ENCODE data around the gene CLCA2. TPM values are rescaled to one million over a fixed set of nuclear protein-coding genes. Genes with fewer than 3 reads are reported as not detected.

Gene CLCA2
- total RNA-seq, 1 donor from 2014 or later: not detected

GRCh38 chr1:86472152-86472551 is 48.2 kb downstream of the CLCA2 start:
- no peak for DNase-seq (ENCODE audit: low read depth in 2 of 2)

- no peak for DNase-seq (ENCODE audit: low read depth in 2 of 2)
Measured at GRCh38 chr1:86472767-86473166, 48.8 kb downstream of the CLCA2 start.

DNA sequence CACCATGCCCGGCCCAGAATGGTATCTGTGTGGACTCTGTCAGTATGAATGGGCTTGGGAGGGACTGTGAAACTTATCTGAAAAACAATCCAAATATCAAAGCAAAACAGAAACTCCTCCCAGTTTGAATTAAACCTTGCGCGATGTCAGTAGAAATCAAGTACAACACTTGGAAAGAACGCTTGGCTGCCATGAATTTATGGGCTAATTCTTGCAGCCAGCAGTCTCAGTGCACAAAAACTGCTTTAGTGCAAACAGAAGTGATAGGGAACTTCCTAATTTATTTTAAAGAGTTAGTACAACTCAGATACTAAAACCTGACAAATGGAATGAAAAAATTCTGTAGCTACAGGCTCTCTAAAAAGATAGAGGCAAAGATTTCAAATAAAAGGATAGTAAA is 53.3 kb downstream of the CLCA2 start:
- DNase-seq (ENCODE audit: low read depth in 2 of 2): no peak

DNA sequence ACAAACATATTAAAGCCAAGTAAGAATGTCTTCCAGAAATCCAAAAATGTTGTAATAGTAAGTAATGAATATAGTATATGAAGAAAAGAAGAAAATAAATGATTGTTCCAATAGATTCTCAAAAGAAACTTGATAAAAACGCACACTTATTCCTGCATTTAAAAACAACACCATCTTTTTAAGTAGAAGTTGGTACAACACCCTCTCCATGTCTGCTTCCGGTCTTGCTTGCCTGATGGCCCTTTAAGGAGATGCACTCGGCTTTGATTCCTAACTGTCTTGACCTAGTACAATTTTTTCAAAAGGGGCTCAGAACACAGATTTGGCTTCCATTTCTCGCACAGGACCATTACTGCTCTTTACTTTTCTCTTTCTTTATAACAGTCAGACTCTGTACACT is 53.7 kb downstream of the CLCA2 start:
- DNase-seq (ENCODE audit: low read depth in 2 of 2): no peak

- DNase-seq (ENCODE audit: low read depth in 2 of 2): no peak
Measured at GRCh38 chr1:86478416-86479156, 54.6 kb downstream of the CLCA2 start.

GRCh38 chr1:86481966-86482365 is 58.0 kb downstream of the CLCA2 start:
- no peak for DNase-seq (ENCODE audit: low read depth in 2 of 2)

GRCh38 chr1:86487131-86487810 is 63.3 kb downstream of the CLCA2 start:
- DNase-seq (ENCODE audit: low read depth in 2 of 2): no peak

DNA sequence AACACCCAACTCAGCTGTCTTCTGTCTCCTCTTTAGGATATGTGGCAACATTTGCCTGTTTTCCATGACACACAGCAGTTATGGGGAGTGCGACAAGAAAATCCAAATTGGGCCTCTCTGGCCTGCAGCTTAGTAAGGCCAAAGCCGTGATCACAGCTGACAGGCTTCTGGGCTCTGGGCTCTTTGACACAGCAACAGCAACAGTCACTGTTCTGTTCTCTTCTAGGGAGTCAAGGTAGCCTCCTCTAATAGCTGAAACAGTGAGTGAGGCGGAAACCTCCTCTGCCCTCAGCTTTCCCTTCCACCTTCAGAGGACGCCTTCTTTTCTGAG is 63.8 kb downstream of the CLCA2 start:
- DNase-seq (ENCODE audit: low read depth in 2 of 2): no peak

GRCh38 chr1:86489242-86489878 is 65.4 kb downstream of the CLCA2 start:
- DNase-seq (ENCODE audit: low read depth in 2 of 2): no peak

- no peak for DNase-seq (ENCODE audit: low read depth in 2 of 2)
Measured at GRCh38 chr1:86491171-86491950, 67.4 kb downstream of the CLCA2 start.

DNA sequence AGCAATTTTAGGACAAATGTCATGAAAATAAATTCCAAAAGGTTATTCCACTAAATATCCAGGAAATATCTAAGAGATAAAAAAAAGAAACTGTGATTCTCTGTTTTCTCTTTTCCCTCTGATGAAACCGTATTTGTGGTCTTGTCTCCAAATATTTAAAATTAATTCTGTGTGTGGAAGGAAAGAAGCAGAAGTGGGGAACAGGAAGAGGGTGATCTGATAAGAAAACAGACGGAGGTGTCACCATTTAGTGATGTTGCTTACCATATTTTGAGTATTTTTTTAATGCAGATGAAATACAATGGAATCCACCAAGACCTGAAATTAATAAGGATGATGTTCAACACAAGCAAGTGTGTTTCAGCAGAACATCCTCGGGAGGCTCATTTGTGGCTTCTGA is 74.3 kb downstream of the CLCA2 start:
- DNase-seq (ENCODE audit: low read depth in 2 of 2): no peak

DNA sequence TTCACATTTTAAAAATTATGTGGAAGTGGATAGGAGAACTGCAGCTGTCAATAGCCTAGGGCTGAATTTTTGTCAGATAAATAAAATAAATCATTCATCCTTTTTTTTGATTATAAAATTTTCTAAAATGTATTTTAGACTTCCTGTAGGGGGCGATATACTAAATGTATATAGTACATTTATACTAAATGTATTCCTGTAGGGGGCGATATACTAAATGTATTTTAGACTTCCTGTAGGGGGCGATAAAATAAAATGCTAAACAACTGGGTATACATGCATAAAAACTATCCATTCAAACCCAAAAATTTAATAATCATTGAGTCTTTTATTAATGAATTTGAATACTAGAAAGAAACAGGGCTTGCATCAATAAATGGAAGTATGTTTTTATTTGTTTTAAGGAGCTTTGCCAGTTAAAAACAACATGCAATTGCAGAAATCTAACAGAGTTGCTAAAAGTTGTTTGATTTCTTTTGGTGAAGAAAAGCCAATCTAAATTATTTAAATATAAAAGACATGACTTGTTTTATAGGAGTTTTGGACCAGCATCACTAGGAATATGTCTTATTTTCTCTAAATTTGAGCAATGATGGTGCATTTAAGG is 76.1 kb downstream of the CLCA2 start:
- peak; percentile 26 to 41 for DNase-seq (ENCODE audit: low read depth in 2 of 2)

DNA sequence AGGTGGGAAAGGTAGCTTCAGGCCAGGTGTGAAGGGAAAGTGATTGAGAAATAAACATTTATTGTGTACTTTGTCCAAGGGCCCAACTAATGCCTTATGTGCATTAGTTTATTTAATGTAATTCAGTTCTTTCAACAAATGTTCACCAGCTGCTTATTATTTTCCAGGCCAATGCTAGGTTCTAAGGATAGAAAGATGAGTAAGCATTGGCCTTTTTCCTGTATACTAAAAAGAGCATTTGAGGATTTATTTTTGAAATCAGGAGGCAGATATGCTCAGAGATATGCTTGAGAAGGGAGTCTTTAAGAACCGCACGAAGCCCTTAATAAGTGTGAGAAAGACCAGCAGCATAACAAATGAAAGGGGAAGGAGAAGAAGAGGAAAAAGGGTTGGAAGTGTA is 76.7 kb downstream of the CLCA2 start:
- no peak for DNase-seq (ENCODE audit: low read depth in 2 of 2)

GRCh38 chr1:86502125-86502646 is 78.2 kb downstream of the CLCA2 start:
- DNase-seq (ENCODE audit: low read depth in 2 of 2): peak; percentile 41 to 43

DNA sequence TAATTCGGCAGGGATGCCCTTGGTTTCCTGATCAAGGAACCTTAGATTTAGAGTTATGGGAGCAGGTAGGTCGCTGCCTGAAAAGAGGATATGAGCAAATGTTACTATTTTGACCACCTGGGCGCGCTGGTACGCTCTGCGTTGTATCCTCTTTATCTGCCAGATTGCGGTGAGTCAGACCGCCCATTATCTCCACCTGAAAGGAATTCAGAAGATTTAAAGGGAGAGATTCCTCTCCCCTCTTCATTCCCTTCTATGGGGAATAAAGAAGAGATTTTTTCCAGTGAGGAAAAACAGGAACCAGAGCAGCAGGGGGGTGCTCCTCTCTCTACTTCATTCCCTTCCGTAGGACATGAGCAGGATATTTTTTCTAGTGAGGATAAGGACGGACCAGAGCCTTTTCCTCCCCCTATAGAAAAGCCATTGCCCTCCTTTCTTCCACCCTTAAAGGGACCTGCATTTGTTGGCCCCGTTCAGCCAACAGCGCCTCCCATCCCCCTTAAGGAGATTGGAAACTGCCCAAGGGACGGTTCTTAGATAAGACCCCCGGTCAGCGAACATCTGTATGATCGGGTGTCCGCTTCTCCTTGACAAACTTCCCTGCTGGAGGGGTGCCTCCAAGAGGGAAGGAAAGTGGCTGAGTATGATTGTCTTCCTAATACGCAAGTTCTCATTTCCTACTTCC is 78.9 kb downstream of the CLCA2 start:
- DNase-seq (ENCODE audit: low read depth in 2 of 2): peak; percentile 15 to 64

DNA sequence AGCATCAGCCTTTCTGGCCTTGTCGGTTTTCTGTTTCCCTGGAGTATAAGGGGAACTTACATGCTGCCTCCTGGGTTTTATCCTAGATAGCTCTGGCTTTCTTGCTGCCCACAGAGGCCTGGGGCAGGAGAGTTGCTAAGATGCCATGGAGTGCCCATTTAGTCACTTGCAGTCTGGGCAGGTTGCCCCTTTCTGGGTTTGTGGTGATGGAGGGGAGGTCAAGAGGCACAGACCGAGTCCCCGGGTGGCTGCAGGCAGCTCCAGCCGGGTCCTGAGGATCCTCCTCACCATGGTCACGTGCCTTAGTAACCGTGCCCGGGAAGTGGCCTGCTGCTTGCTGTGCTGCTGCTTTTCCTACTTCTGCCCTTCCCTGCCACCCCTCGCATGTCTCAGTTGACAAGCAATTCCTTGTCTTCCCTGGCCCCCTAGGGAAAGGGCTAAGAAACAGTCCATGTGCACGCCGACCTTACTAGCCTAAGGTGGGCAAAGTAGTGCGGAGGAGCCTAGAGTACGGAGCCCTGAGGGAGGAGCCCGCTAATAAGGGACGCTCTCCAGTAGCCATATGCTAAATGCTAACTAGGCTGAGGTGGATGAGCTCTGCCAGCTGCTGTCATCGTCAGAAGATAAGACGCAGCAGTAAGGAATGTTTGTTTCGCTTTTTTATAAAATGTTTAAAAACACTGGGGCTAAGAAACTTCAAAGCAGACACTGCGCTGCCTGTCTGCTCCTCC is 79.6 kb downstream of the CLCA2 start:
- DNase-seq (ENCODE audit: low read depth in 2 of 2): no peak

GRCh38 chr1:86504137-86504479 is 80.1 kb downstream of the CLCA2 start:
- no peak for DNase-seq (ENCODE audit: low read depth in 2 of 2)

DNA sequence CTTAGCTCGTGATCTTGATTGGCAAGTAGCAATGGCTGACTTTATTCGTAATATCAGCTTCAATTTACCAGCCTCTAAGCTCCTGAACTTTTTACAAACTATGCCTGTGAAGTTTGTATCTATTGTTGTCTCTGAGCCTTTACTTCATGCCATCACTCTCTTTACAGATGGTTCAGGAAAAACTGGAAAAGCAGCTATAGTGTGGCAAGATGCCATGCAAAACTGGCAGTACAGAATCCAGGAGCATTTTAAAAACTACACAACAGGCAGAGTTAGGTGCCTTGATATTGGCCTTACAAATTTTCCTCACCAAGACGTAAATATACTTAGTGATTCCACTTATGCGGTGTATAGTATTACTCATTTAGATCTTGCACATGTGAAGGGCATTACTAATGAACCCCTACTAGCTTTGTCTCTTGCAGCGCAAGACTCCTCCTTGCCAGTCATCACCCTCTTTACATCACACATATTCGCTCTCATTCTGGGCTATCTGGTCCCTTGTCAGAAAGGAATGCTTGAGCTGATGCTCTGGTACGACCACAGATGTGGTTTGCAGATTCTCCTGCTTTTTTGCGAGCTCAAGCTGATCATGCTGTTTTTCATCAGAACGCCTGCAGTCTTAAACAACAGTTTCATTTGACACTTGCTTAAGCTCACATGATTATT is 81.1 kb downstream of the CLCA2 start:
- no peak for DNase-seq (ENCODE audit: low read depth in 2 of 2)

DNA sequence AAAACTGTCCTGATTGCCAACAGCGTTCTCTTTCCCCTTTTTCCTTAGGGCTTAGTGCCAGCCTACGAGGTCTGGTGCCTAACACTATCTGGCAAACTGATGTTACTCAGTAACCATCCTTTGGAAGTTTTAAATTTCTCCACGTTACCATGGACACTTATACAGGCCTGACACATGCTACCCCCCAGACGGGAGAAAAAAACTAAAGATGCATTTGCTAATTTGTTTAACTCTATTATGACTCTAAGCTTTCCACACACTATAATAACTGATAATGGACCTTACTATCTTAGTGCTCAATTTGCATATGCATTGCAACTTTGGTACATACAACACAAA is 81.6 kb downstream of the CLCA2 start:
- DNase-seq (ENCODE audit: low read depth in 2 of 2): no peak

Measured in lung microvascular endothelial cell (primary cell).